HepG2 (cell line): ENCODE data around the gene CASS4. TPM values are rescaled to one million over a fixed set of nuclear protein-coding genes. Genes with fewer than 3 reads are reported as not detected.
A peak's percentile ranks its signal among the peaks of the same experiment; 100 is the strongest.

Source experiments
- ATF4 ChIP-seq, 2 experiments: fragments of 450-650 bp in 1 of 2; sonication (generic) in 1 of 2; formaldehyde crosslinking; IDR thresholded peaks; 2 replicates each; pipeline versions ENCODE4 v1.5.0 to v1.8.0; 2020 to 2022; ENCODE audit warnings: mild to moderate bottlenecking in 1 of 2, missing genetic modification reagents in 1 of 2
- ATM ChIP-seq: fragments of 450-650 bp; IDR thresholded peaks from 2 replicates; pipeline ENCODE4 v1.7.1; 2017; ENCODE audit warnings: mild to moderate bottlenecking, borderline replicate concordance
- ETV6 ChIP-seq: sonication (generic); formaldehyde crosslinking; conservative IDR thresholded peaks from 2 replicates; pipeline ENCODE4 v1.4.0; 2020; ENCODE audit warnings: missing genetic modification reagents
- FOXA1 ChIP-seq, 2 experiments: fragments of 450-650 bp in 1 of 2; sonication (generic) in 1 of 2; formaldehyde crosslinking in 1 of 2; IDR thresholded peaks; 2 replicates each; pipeline versions ENCODE4 v1.4.0 to v1.6.1; 2016 to 2020; ENCODE audit warnings: missing genetic modification reagents in 1 of 2
- GMEB1 ChIP-seq: sonication (generic); formaldehyde crosslinking; IDR thresholded peaks from 2 replicates; pipeline ENCODE4 v1.5.1; 2020; ENCODE audit warnings: missing genetic modification reagents, mild to moderate bottlenecking, borderline replicate concordance
- HOXD1 ChIP-seq: sonication (generic); formaldehyde crosslinking; IDR thresholded peaks from 2 replicates; pipeline ENCODE4 v1.5.0; 2020; ENCODE audit warnings: missing genetic modification reagents
- MAZ ChIP-seq, 2 experiments: sonication (generic) in 1 of 2; formaldehyde crosslinking in 1 of 2; IDR thresholded peaks; 2 replicates each; pipeline versions ENCODE4 v1.5.0 to v1.6.1; 2012 to 2020; ENCODE audit warnings: low read depth in 2 of 2, mild to moderate bottlenecking in 2 of 2, borderline replicate concordance in 1 of 2, improper control_type of control experiment in 1 of 2, low read length in 1 of 2, missing genetic modification reagents in 1 of 2, moderate library complexity in 1 of 2
- MEF2D ChIP-seq: sonication (generic); formaldehyde crosslinking; IDR thresholded peaks from 2 replicates; pipeline ENCODE4 v1.5.1; 2020; ENCODE audit warnings: mild to moderate bottlenecking, missing genetic modification reagents
- NFYB ChIP-seq: sonication (generic); formaldehyde crosslinking; IDR thresholded peaks from 2 replicates; pipeline ENCODE4 v1.4.0; 2020; ENCODE audit warnings: missing genetic modification reagents
- NR3C1 ChIP-seq: sonication (generic); formaldehyde crosslinking; IDR thresholded peaks from 2 replicates; pipeline ENCODE4 v1.4.0; 2020; ENCODE audit warnings: missing genetic modification reagents
- PAWR ChIP-seq: sonication (generic); formaldehyde crosslinking; IDR thresholded peaks from 2 replicates; pipeline ENCODE4 v1.4.0; 2020; ENCODE audit warnings: missing genetic modification reagents, mild to moderate bottlenecking, borderline replicate concordance
- RFXAP ChIP-seq: sonication (generic); formaldehyde crosslinking; IDR thresholded peaks from 2 replicates; pipeline ENCODE4 v1.4.0; 2020; ENCODE audit warnings: missing genetic modification reagents, borderline replicate concordance
- RORA ChIP-seq: sonication (generic); formaldehyde crosslinking; IDR thresholded peaks from 2 replicates; pipeline ENCODE4 v1.5.0; 2020; ENCODE audit warnings: mild to moderate bottlenecking, missing genetic modification reagents, moderate library complexity
- SMARCE1 ChIP-seq: fragments of 450-650 bp; IDR thresholded peaks from 2 replicates; pipeline ENCODE4 v1.6.1; 2017; ENCODE audit warnings: borderline replicate concordance
- TEAD3 ChIP-seq: optimal IDR thresholded peaks from 2 replicates; pipeline ENCODE3; 2016; ENCODE audit warnings: borderline replicate concordance
- TOPORS ChIP-seq: sonication (generic); formaldehyde crosslinking; IDR thresholded peaks from 2 replicates; pipeline ENCODE4 v1.8.0; 2023; ENCODE audit warnings: mild to moderate bottlenecking, missing genetic modification reagents
- ZC3H13 ChIP-seq: sonication (generic); formaldehyde crosslinking; IDR thresholded peaks from 2 replicates; pipeline ENCODE4 v1.8.1; 2023; ENCODE audit warnings: mild to moderate bottlenecking, missing genetic modification reagents, moderate library complexity
- ZFP1 ChIP-seq: IDR thresholded peaks from 2 replicates; pipeline ENCODE4 v1.6.1; 2016
- ZNF276 ChIP-seq: sonication (generic); formaldehyde crosslinking; IDR thresholded peaks from 2 replicates; pipeline ENCODE4 v1.4.0; 2020; ENCODE audit warnings: mild to moderate bottlenecking, low read depth, missing genetic modification reagents
- ZNF329 ChIP-seq: sonication (generic); formaldehyde crosslinking; IDR thresholded peaks from 2 replicates; pipeline ENCODE4 v1.9.0; 2021; ENCODE audit warnings: low read depth, mild to moderate bottlenecking, missing genetic modification reagents
- ZNF639 ChIP-seq: conservative IDR thresholded peaks from 2 replicates; pipeline ENCODE4 v1.6.1; 2018; ENCODE audit warnings: missing genetic modification reagents
- ZNF75D ChIP-seq: sonication (generic); formaldehyde crosslinking; IDR thresholded peaks from 2 replicates; pipeline ENCODE4 v1.8.1; 2023; ENCODE audit warnings: missing genetic modification reagents, mild to moderate bottlenecking, borderline replicate concordance
- polyA plus RNA-seq, 8 experiments: library from polyadenylated mRNA; depleted of rRNA in 3 of 8; stranded (reverse) in 7 of 8; unstranded in 1 of 8; fragments of >200 nt; fragmentation: Illumina TruSeq in 4 of 8; extraction: Trizol in 4 of 8; gene quantifications; 2 replicates each; pipeline versions ENCODE4 v1.2.1 to v1.2.3, GENCODE V29; 2011 to 2016; ENCODE audit warnings: low read depth in 4 of 8, missing spikeins in 1 of 8, mixed read lengths in 1 of 8; ENCODE audit not compliant: insufficient read depth in 1 of 8
- total RNA-seq, 5 experiments: library from RNA; depleted of rRNA; stranded (reverse); fragments of >200 nt; fragmentation: Illumina TruSeq; extraction: Trizol; gene quantifications; 2 replicates each; pipeline ENCODE4 v1.2.3, GENCODE V29; 2016; ENCODE audit warnings: low read depth in 1 of 5
- TF ChIP-seq, protein P1 (sequence below): sonication (generic); formaldehyde crosslinking; IDR thresholded peaks from 2 replicates; pipeline ENCODE4 v1.5.1; 2020; ENCODE audit warnings: missing genetic modification reagents, mild to moderate bottlenecking, borderline replicate concordance

The CASS4 gene
- total and polyA plus RNA-seq, 2 of the 13 experiments (the other 11 are each of a cell fraction or from before 2014, with no cell fraction given), result 0.17 to 0.49 TPM

DNA sequence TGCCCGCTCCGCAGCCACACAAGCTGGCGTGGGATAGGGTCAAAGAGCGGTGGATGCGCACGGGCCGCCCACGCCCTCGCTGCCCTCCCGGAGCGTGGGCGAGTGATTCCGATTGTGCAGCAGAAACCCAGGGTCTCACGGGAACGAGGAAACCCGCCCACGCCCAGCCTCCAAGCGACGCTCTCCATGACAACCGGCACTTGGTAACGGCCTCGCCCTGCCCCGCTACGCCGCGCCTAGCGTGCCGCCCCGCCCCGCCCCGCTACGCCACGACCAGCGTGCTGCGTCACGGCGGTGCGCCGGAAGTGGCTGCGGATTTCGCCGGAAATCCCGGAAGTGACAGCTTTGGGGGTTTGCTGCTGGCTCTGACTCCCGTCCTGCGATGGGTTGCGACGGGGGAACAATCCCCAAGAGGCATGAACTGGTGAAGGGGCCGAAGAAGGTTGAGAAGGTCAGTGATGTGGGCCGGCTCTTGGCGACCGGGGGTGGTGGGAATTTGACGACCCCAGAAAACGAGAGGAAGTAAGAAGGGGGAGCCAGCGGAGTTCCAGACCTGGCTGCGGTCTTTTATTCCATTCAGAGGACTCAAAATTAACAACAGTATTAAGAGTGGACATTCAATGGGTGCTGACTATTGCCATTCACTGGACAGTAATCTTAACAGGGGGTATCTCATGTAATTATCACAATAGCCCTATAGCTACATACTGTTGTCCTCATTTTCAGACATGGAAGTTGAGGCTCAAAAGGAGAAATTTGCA is 56.4 kb downstream of the CASS4 start, which contains the start of gene RTF2 (continued):
- TF ChIP-seq MAZ (IDR thresholded peaks at IDR 0.05; ENCODE audit: borderline replicate concordance, low read depth, low read length) (peak; percentile 91), MAZ (CRISPR knock-in tag; IDR thresholded peaks at IDR 0.05; ENCODE audit: low read depth) (peak; percentile 97), ATF4 (CRISPR knock-in tag; IDR thresholded peaks at IDR 0.05) (peak in 1 of 2 experiments; percentile 85; a peak in 2 of 4 replicates), FOXA1 (IDR thresholded peaks at IDR 0.05) (no peak), FOXA1 (CRISPR knock-in tag; IDR thresholded peaks at IDR 0.05) (peak; percentile 40; the same call in 1 of the 2 replicates), TOPORS (CRISPR knock-in tag) (no peak), ETV6 (CRISPR knock-in tag) (peak; percentile 90; the same call in 1 of the 2 replicates), ZC3H13 (peak; percentile 94), ATM (no peak), ZFP1 (CRISPR knock-in tag) (no peak), SMARCE1 (no peak), MEF2D (CRISPR knock-in tag) (no peak), TEAD3 (peak; percentile 93), NR3C1 (CRISPR knock-in tag) (0 out of 2 replicates have a peak, but pooled peaks have one; percentile 18), ZNF75D (no peak), GMEB1 (CRISPR knock-in tag) (peak; percentile 100), ZNF329 (CRISPR knock-in tag) (no peak; the same call in none of the 2 replicates), PAWR (CRISPR knock-in tag) (no peak), NFYB (CRISPR knock-in tag) (peak; percentile 67), ZNF639 (CRISPR knock-in tag) (peak; percentile 93), ZNF276 (CRISPR knock-in tag) (peak; percentile 93), RORA (CRISPR knock-in tag) (no peak), RFXAP (peak; percentile 95; the same call in 1 of the 2 replicates), HOXD1 (peak; percentile 98)
- TF ChIP-seq, protein P1, sequence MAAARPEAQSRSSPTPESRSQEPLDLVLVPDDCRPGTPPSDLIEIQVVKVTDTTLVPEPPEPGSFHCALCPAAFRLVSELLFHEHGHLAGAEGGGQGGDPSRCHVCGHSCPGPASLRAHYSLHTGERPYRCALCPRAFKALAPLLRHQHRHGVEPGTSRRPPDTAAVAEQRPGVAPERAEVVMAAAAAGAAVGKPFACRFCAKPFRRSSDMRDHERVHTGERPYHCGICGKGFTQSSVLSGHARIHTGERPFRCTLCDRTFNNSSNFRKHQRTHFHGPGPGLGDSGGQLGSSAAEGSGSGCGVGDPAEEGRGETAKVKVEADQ, result peak; percentile 95; the same call in 1 of the 2 replicates
